ENCODE results near the gene ZBTB8OS. TPM values are rescaled to one million over a fixed set of nuclear protein-coding genes. Genes with fewer than 3 reads are reported as not detected.

Gene ZBTB8OS
- total and polyA plus RNA-seq, 4 donors, result 12.3 to 33.8 (median 16.7) TPM

DNA sequence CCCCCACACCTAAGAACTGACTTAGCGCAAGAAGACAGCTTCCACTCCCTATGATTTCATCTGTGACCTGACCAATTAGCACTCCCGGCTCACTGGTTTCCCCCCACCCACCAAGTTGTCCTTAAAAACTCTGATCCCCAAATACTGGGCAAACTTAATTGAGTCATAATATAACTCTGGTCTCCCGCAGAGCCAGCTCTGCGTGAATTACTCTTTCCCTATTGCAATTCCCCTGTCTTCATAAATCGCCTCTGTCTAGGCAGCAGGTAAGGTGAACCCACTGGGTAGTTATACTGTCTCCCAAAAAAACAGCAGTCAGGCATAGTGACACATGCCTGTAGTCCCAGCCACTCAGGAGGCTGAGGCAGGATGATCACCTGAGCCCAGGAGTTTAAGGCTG, 36.9 kb downstream of the ZBTB8OS start:
- Histone ChIP-seq H3K36me3 (ENCODE audit: control insufficient read depth in 4 of 4, insufficient read depth in 3 of 4, low read depth in 1 of 4, low read length in 3 of 4) (no peaks in the 10 kb centered on the region), H3K4me3 (ENCODE audit: low read depth in 1 of 3, low read length in 3 of 3) (no peak overlapping the region), H3K9ac (ENCODE audit: low read depth in 1 of 2, low read length in 2 of 2) (no peak overlapping the region), H3K27me3 (ENCODE audit: control insufficient read depth in 4 of 4, insufficient read depth in 4 of 4, low read length in 3 of 4) (no peaks in the 10 kb centered on the region), H3K27ac (ENCODE audit: low read depth in 1 of 2, low read length in 2 of 2) (no peak overlapping the region), H3K9me3 (ENCODE audit: control insufficient read depth in 4 of 4, low read length in 3 of 4) (no peaks in the 10 kb centered on the region), H3K4me1 (ENCODE audit: control insufficient read depth in 4 of 4, insufficient read depth in 4 of 4, low read length in 3 of 4) (peaks cover 0 to 7% (median 2%) of the 10 kb centered on the region in 4 donors)
- no peak for DNase-seq (ENCODE audit: low spot score)
- WGBS, result 94% methylated on average over 5 of the region's 5 CpGs
- TF ChIP-seq EGR1 (IDR thresholded peaks at IDR 0.05; ENCODE audit: low read depth in 2 of 2), result no peak

GRCh38 chr1:32612189-32612881, 38.0 kb downstream of the ZBTB8OS start:
- WGBS, result 10% methylated on average over 35 of the region's 35 CpGs
- Histone ChIP-seq H3K4me3 (ENCODE audit: low read depth in 1 of 3, low read length in 3 of 3) (peak overlapping the region; percentile 33 to 76 (median 63)), H3K9ac (ENCODE audit: low read depth in 1 of 2, low read length in 2 of 2) (no peak overlapping the region)

More at GRCh38 chr1:32612189-32612881, 38.0 kb downstream of the ZBTB8OS start:
- Histone ChIP-seq H3K27me3 (ENCODE audit: control insufficient read depth in 4 of 4, insufficient read depth in 4 of 4, low read length in 3 of 4) (no peaks in the 10 kb centered on the region), H3K36me3 (ENCODE audit: control insufficient read depth in 4 of 4, insufficient read depth in 3 of 4, low read depth in 1 of 4, low read length in 3 of 4) (no peaks in the 10 kb centered on the region), H3K9me3 (ENCODE audit: control insufficient read depth in 4 of 4, low read length in 3 of 4) (no peaks in the 10 kb centered on the region), H3K27ac (ENCODE audit: low read depth in 1 of 2, low read length in 2 of 2) (no peak overlapping the region), H3K4me1 (ENCODE audit: control insufficient read depth in 4 of 4, insufficient read depth in 4 of 4, low read length in 3 of 4) (peaks cover 0 to 7% (median 2%) of the 10 kb centered on the region in 4 donors)
- peak; percentile 73 for TF ChIP-seq SP1 (IDR thresholded peaks at IDR 0.05)
- peak; percentile 40 to 53 for TF ChIP-seq HNF4A (conservative IDR thresholded peaks at IDR 0.05)
- TF ChIP-seq, protein P1, sequence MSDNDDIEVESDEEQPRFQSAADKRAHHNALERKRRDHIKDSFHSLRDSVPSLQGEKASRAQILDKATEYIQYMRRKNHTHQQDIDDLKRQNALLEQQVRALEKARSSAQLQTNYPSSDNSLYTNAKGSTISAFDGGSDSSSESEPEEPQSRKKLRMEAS (IDR thresholded peaks at IDR 0.05), result no peak
- TF ChIP-seq NR2F2 (IDR thresholded peaks at IDR 0.05), result peak; percentile 35
- peak in 1 of 2 donors; percentile 23 for TF ChIP-seq JUND (IDR thresholded peaks at IDR 0.05)
- TF ChIP-seq, protein P2, sequence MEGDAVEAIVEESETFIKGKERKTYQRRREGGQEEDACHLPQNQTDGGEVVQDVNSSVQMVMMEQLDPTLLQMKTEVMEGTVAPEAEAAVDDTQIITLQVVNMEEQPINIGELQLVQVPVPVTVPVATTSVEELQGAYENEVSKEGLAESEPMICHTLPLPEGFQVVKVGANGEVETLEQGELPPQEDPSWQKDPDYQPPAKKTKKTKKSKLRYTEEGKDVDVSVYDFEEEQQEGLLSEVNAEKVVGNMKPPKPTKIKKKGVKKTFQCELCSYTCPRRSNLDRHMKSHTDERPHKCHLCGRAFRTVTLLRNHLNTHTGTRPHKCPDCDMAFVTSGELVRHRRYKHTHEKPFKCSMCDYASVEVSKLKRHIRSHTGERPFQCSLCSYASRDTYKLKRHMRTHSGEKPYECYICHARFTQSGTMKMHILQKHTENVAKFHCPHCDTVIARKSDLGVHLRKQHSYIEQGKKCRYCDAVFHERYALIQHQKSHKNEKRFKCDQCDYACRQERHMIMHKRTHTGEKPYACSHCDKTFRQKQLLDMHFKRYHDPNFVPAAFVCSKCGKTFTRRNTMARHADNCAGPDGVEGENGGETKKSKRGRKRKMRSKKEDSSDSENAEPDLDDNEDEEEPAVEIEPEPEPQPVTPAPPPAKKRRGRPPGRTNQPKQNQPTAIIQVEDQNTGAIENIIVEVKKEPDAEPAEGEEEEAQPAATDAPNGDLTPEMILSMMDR (IDR thresholded peaks at IDR 0.05; ENCODE audit: low read depth, low read length, missing input control), result peak; percentile 31
- TF ChIP-seq GABPA (IDR thresholded peaks at IDR 0.05 in 1 of 2, conservative IDR thresholded peaks at IDR 0.05 in 1 of 2), result no peak
- TF ChIP-seq YY1 (IDR thresholded peaks at IDR 0.05), result peak; percentile 44
- no peak for TF ChIP-seq FOXA1 (IDR thresholded peaks at IDR 0.05)
- TF ChIP-seq, protein P3, sequence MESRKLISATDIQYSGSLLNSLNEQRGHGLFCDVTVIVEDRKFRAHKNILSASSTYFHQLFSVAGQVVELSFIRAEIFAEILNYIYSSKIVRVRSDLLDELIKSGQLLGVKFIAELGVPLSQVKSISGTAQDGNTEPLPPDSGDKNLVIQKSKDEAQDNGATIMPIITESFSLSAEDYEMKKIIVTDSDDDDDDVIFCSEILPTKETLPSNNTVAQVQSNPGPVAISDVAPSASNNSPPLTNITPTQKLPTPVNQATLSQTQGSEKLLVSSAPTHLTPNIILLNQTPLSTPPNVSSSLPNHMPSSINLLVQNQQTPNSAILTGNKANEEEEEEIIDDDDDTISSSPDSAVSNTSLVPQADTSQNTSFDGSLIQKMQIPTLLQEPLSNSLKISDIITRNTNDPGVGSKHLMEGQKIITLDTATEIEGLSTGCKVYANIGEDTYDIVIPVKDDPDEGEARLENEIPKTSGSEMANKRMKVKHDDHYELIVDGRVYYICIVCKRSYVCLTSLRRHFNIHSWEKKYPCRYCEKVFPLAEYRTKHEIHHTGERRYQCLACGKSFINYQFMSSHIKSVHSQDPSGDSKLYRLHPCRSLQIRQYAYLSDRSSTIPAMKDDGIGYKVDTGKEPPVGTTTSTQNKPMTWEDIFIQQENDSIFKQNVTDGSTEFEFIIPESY (IDR thresholded peaks at IDR 0.05), result peak; percentile 71
- TF ChIP-seq HNF4G (IDR thresholded peaks at IDR 0.05), result no peak
- no peak for TF ChIP-seq RAD21 (IDR thresholded peaks at IDR 0.05)
- TF ChIP-seq, protein P4, sequence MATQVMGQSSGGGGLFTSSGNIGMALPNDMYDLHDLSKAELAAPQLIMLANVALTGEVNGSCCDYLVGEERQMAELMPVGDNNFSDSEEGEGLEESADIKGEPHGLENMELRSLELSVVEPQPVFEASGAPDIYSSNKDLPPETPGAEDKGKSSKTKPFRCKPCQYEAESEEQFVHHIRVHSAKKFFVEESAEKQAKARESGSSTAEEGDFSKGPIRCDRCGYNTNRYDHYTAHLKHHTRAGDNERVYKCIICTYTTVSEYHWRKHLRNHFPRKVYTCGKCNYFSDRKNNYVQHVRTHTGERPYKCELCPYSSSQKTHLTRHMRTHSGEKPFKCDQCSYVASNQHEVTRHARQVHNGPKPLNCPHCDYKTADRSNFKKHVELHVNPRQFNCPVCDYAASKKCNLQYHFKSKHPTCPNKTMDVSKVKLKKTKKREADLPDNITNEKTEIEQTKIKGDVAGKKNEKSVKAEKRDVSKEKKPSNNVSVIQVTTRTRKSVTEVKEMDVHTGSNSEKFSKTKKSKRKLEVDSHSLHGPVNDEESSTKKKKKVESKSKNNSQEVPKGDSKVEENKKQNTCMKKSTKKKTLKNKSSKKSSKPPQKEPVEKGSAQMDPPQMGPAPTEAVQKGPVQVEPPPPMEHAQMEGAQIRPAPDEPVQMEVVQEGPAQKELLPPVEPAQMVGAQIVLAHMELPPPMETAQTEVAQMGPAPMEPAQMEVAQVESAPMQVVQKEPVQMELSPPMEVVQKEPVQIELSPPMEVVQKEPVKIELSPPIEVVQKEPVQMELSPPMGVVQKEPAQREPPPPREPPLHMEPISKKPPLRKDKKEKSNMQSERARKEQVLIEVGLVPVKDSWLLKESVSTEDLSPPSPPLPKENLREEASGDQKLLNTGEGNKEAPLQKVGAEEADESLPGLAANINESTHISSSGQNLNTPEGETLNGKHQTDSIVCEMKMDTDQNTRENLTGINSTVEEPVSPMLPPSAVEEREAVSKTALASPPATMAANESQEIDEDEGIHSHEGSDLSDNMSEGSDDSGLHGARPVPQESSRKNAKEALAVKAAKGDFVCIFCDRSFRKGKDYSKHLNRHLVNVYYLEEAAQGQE (IDR thresholded peaks at IDR 0.05), result peak; percentile 32
- peak; percentile 62 to 83 for TF ChIP-seq RXRA (IDR thresholded peaks at IDR 0.05)
- no peak for TF ChIP-seq FOXA2 (IDR thresholded peaks at IDR 0.05)
- TF ChIP-seq ATF3 (IDR thresholded peaks at IDR 0.05), result no peak
- peak; percentile 64 for TF ChIP-seq TAF1 (conservative IDR thresholded peaks at IDR 0.05)
- no peak for TF ChIP-seq EGR1 (IDR thresholded peaks at IDR 0.05; ENCODE audit: low read depth in 2 of 2)
- peak; percentile 69 for DNase-seq (ENCODE audit: low spot score)
